Cerebellar cortex (tissue), 1 donor: Measurements from ENCODE around the gene TRIP4.

ENCODE experiments used
- DNase-seq: peaks from one replicate; pipeline ENCODE4 v3.0.0-alpha.2; 2015; ENCODE audit warnings: low spot score

The TRIP4 gene

DNA sequence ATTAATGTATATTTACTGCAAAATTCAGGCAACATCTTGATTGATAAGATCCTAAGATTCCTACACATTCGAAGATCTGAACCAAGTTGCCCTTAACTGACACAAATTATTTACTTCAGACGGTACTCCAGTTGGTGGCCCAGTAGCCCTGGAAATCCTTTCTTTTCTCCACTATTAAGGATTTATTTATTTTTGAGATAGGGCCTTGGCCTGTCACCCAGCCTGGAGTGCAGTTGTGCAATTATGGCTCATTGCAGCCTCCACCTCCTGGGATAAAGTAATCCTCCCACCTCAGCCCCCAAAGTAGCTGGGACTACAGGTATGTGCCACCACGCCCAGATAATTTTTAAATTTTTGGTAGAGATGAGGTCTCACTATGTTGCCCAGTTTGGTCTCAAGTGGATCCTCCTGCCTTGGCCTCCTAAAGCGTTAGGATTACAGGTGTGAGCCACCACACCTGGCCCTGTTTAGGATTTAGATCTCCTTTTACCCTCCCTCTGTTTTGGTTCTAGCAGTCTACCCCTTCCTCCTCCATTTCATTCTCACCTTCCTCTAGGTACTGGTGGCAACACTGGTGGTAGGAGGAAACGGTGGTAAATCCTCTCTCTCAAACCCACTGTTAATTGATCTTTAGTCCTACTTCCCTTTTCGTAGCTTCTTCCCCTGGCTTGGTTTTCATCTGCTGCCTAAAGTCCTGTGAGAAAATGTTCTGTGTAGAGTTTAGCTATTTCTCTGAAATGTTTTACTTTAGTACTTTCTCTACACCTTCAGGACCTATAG is 60.1 kb downstream of the TRIP4 start:
- DNase-seq = no peak

GRCh38 chr15:64452988-64453688 is 65.5 kb downstream of the TRIP4 start:
- peak; percentile 78 for DNase-seq

- DNase-seq = no peak
Measured at GRCh38 chr15:64453689-64454037, 66.0 kb downstream of the TRIP4 start.

- DNase-seq = no peak
Measured at GRCh38 chr15:64454282-64454681, 66.6 kb downstream of the TRIP4 start.

DNA sequence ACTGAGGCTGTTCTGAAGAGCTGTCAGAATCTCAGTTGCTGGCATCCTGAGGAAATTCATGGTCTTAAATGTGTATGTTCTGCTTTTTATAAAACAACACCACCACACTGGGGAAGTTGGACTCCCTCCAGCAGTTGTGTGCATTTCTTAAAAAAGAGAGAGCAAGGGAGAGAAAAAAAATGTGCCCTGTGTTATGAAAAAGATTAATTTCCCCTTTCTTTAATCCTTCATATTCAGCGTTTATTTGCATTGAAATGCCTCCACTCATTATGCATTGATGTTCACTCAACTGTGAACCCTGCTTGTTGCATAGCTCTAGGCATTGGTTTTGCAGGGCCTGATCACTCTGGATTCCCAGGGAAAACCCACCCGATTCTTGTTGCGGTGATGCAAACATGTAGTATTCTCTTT is 68.3 kb downstream of the TRIP4 start:
- no peak for DNase-seq

DNA sequence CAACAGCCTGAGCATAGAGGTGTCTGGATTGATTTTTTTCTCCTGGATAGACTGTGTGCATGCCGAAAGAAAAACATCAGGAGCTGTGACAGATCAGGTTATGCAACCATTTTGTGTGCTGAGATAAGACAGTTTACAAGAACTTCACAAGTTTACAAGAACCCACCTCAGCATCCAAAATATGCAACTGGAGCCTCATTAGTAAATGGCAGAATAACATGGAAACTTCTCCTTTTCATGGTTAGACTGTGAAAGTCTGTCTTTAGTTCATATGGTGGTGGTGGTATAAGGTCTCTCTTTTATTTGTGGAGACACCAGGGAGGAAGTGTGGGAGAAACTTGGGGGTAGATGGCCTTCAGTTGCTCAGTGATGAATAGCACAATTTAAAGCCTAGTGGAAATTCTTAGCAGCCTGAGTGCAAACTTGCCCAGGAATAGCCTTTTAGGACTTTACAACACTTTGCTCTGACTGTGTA is 69.0 kb downstream of the TRIP4 start:
- no peak for DNase-seq

DNA sequence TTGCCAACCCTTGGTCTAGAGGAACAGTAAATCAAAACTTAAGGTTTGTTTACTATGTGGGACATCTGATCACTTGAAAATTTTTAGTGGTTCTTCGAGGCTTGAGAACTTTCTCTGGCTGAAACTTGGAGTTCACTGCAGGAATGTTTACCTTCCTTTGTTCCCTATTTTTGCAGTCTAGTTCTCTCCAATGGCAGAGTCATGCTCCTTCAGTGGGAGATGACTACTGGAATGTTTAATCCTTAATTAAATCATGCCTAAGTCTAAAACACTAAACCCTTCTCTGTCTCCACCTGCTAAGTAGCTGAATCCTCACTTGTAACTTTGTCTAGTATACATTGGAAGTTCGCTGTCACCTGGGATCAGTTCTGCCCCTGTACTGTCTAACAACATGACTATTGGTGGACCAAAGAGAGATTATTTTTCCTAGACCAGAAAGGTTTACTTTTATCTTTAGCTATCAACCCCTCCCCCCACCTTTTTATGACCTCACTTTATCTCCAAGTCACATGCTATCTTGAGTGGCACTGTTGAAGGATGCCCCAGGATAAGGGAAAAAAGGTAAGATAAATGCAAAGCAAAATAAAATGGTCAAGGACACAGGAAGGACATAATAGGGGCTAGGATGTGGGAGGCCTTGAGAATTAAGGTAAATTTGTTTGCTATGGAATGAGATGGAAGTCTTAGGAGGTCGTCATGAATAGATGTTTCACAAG is 71.6 kb downstream of the TRIP4 start:
- DNase-seq = no peak

- DNase-seq = peak; percentile 96
Measured at GRCh38 chr15:64460206-64460723, 72.6 kb downstream of the TRIP4 start, which contains the start of gene ZNF609. ZNF609 (plus strand) TSS chr15:64460578; CDS start chr15:64499420, 38,842 bp downstream.

DNA sequence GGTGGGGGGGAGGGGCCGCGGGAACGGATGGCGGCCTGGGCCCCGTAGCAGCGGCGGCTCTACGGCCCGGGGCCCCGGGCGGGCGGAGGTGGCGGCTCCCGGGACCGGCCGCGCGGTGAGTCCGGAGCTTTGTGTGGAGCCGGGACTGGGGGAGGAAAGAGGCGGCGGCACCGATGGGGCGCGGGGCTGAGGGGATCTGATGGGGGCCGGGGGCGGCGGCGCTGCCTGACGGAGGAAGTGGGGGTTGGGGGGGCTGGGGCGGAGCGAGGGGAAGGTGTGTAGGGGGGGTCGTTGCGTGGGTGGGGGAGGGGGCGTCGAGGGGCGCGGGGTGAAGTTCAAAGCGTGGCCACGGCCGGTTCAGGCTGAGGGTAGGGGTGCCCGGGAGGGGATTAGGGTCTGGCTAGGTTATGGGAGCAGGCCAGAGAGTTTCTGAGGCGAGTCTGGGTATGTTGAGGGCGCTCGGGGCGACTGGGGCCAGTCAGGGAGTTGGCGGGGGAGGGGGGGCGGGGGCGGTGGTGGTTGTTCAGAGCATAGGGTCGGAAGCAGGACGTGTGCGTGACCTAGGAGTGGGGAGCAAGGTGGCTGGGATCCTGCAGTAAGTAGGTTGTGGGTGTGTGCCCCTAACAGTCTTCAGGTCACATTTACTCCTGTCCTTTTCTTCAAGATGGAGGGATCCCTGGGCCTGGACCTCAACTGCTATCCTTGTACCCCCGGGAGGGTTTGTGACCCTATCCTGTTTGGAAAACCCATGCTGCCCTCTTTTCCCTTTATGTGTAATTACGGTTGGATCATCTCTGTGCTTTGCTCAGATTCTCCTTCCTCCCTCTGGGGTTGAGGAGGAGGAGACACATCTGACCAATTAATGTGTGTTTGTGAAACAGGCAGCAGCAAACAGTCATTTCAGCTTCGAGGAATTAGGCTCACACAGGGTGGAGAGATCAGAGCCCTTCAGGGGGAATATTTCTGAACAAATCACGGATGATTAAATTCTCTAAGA is 73.4 kb downstream of the TRIP4 start:
- DNase-seq = peak; percentile 82

GRCh38 chr15:64461721-64462162 is 74.1 kb downstream of the TRIP4 start:
- no peak for DNase-seq

DNA sequence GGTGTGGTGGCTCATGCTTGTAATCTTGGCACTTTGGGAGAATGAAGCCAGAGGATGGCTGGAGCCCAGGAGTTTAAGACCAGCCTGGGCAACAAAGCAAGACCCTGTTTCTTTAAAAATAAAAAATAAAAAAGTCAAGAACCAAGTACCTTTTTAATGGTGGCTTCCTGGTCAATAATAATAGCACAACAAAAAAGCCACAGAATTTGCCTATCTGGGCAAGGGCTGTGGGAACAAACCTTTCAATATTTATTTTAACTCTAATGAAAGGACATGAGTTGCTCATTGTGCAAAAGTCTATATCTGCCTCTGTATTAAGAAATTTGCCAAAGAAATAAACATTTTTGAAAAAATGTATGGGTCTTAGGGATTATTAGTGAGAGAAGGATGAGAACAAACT is 74.9 kb downstream of the TRIP4 start:
- no peak for DNase-seq

- peak; percentile 52 for DNase-seq
Measured at GRCh38 chr15:64464276-64465005, 76.8 kb downstream of the TRIP4 start.

- DNase-seq = peak; percentile 48
Measured at GRCh38 chr15:64466408-64467141, 78.9 kb downstream of the TRIP4 start.

DNA sequence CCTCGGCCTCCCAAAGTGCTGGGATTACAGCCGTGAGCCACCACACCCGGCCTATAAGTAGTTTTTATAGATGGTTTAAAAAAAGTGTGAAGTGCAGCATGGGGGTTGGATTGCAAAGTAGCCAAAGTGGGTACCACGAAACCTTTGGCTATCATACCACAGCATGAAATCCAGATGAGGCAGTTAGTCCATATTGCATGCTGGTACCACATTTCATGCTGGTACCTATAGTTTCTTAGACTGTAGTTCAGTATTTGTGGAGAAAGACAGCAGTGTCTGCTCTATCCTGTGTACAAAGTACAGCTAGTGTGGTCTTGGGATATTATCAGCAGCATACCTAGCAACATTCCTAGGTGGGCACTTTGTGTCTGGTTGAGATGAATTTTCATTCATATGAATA is 84.5 kb downstream of the TRIP4 start:
- DNase-seq = no peak

DNA sequence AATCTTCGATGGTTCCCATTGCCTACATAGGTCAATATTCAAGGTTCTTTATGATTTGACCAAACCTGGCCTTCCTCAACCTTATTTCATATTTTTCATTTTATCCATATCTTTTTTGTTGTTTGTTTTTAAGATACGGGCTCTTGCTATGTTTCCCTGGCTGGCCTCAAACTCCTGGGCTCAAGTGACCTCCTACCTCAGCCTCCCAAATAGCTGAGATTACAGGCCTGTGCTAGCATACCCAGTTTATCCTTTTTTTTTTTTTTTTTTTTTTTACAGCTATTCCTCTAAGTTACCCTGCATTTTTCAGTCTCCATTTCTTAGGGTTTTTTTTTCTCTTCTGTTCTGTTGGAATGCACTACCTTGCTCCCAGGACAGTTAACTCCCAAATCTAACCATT is 87.2 kb downstream of the TRIP4 start:
- no peak for DNase-seq

GRCh38 chr15:64476550-64476949 is 88.9 kb downstream of the TRIP4 start:
- DNase-seq = no peak

DNA sequence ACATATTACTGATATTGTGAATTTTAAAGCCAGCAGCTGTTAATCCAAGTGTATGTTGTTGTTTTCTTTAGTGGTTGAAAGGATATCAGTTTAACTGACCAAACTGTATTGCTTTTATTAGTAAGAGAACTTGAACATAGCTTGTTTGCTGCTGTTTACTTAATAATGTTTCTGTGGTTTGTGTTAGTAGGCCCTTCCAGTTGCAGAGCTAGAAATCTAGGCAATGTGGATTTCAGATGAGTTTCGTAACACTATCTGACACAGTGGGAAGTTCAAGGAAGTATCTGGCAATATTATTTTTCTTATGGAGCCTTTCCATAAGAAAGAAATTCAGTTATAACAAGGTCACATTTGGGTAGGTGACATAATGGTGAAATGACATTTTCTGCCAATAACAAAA is 91.2 kb downstream of the TRIP4 start:
- DNase-seq = no peak

DNA sequence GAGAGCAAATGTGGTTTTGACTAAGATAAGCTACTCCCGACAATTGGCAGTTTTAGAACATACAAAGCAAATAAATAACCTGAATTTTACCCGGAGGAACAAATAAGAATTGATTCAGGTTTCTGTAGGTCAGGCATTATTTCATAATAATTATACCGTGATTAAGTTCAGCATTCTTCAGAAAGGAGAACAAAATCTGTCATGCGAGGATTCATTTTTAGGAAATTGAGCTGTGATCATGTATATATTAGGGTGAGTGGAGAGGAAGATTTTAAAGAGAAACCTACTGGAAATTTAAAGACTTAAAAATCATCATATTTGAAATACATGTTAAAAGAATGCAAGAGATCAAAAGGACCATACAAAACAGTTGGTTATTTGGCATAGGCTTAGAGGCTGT is 93.3 kb downstream of the TRIP4 start:
- no peak for DNase-seq

DNA sequence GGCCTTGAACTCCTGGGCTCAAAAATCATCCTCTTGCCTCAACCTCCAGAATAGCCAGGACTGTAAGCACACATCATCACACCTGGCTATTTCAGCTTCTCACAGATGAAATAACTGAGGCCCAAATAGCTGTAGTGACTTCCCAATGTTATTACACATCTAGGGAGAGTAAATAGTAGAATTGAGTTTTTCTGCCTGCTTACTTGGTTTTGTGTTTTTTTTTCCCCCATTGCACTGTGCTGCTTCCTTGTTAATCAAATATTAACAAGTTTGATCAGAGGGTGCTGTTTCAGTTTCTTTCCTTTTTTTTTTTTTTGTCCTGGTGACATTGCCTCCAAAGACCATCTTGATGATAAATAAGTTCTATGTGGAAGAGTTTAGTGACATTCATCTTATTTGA is 96.1 kb downstream of the TRIP4 start:
- no peak for DNase-seq

DNA sequence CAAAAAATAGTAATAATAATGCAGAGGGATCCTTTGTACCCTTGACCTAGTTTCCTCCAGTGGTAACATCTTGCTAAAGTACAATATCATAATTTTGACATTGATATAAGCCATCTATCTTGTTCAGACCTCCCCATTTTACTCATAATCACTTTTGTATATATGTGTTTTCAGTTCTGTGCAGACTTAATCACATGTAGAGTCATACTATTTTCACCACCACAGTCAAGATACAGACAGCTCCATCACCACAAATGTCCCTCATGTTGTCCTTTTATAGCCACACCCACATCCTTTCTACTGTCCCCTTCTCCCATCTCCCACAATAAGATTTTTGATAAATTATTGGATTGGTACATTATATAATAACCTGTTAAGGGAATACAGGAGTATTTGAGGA is 98.2 kb downstream of the TRIP4 start:
- DNase-seq = no peak
